Panc1 (cell line): ENCODE data around the gene CCHCR1. TPM values are rescaled to one million over a fixed set of nuclear protein-coding genes. Genes with fewer than 3 reads are reported as not detected.
A peak's percentile ranks its signal among the peaks of the same experiment; 100 is the strongest.

Experiments used
- ATAC-seq: fragments of 200-7000 bp; cut with Tn5 transposase; 2 replicates; pipeline ENCODE4 v1.9.1; 2020; ENCODE audit warnings: mild to moderate bottlenecking, moderate library complexity
- BruUV-seq: library from RNA; stranded (reverse); fragments of 400-500 nt; replicated peaks from 2 replicates; lab custom pipeline; 2021; lab: Mats Ljungman, UMichigan
- CTCF ChIA-PET: fragments of 300-600 bp; sonication (Branson Sonifier 250); formaldehyde crosslinking; loops from one replicate; lab custom pipeline; 2022; ENCODE audit warnings: antibody characterized with exemption; lab: Charles Lee
- POLR2A ChIA-PET: fragments of 300-600 bp; sonication (Branson Sonifier 250); formaldehyde crosslinking; loops from one replicate; lab custom pipeline; 2022; ENCODE audit warnings: antibody characterized with exemption; lab: Charles Lee
- DNase-seq: peaks from one replicate; pipeline ENCODE4 v3.0.0-alpha.2; 2010; ENCODE audit warnings: low read depth, low spot score
- H3K27ac ChIP-seq: 2 replicates; pipeline ENCODE4 v1.5.1; 2011; ENCODE audit warnings: mild to moderate bottlenecking, low read length, inconsistent platforms
- H3K27me3 ChIP-seq: fragments of 200-500 bp; sonication (Bioruptor generic); 2 replicates; pipeline ENCODE4 v1.6.0; 2014; ENCODE audit warnings: low read length, inconsistent platforms; ENCODE audit not compliant: control insufficient read depth, insufficient read depth
- H3K36me3 ChIP-seq: fragments of 200-500 bp; sonication (Bioruptor generic); 2 replicates; pipeline ENCODE4 v1.5.1; 2014; ENCODE audit warnings: inconsistent platforms, mild to moderate bottlenecking, low read length, moderate library complexity; ENCODE audit not compliant: control insufficient read depth, insufficient read depth
- H3K4me1 ChIP-seq: 2 replicates; pipeline ENCODE4 v1.5.1; 2011; ENCODE audit warnings: inconsistent platforms, mild to moderate bottlenecking, low read length, moderate library complexity; ENCODE audit not compliant: control insufficient read depth, insufficient read depth
- H3K4me3 ChIP-seq, 2 experiments: 2 replicates each; pipeline ENCODE4 v1.5.1; 2011 to 2012; ENCODE audit warnings: low read depth in 2 of 2, low read length in 2 of 2, mild to moderate bottlenecking in 2 of 2, inconsistent platforms in 1 of 2, moderate library complexity in 1 of 2
- H3K9me3 ChIP-seq: fragments of 200-500 bp; sonication (Bioruptor generic); 2 replicates; pipeline ENCODE4 v1.5.1; 2014; ENCODE audit warnings: low read depth, mild to moderate bottlenecking, inconsistent platforms, low read length, moderate library complexity; ENCODE audit not compliant: control insufficient read depth, insufficient read depth
- CTCF ChIP-seq: fragments of 450-650 bp; IDR thresholded peaks from 2 replicates; pipeline ENCODE4 v1.5.1; 2017; ENCODE audit warnings: mild to moderate bottlenecking
- POLR2AphosphoS5 ChIP-seq: IDR thresholded peaks from 2 replicates; pipeline ENCODE4 v1.6.1; 2012; ENCODE audit warnings: mild to moderate bottlenecking, low read depth, low read length, moderate library complexity
- REST ChIP-seq, 2 experiments: IDR thresholded peaks; 2 replicates each; pipeline ENCODE4 v1.6.1; 2011 to 2012; ENCODE audit warnings: low read depth in 2 of 2, control low read depth in 1 of 2, low read length in 1 of 2, mild to moderate bottlenecking in 1 of 2, moderate library complexity in 1 of 2; ENCODE audit not compliant: insufficient read depth in 1 of 2
- SIN3A ChIP-seq: IDR thresholded peaks from 2 replicates; pipeline ENCODE4 v1.6.1; 2012; ENCODE audit warnings: low read depth, mild to moderate bottlenecking, low read length, moderate library complexity, borderline replicate concordance; ENCODE audit not compliant: insufficient read depth
- TCF7L2 ChIP-seq: IDR thresholded peaks from 2 replicates; pipeline ENCODE4 v1.6.1; 2011; ENCODE audit warnings: mild to moderate bottlenecking, low read depth, low read length, inconsistent platforms
- in situ Hi-C: cut with HindIII; loops from 2 replicates; pipeline ENCODE4 v1.10.0; 2016; ENCODE audit warnings: low sequenced_read_pairs, low pct_unique_long_range_greater_than_20kb
- intact Hi-C: fragments of 100-400 bp; cut with micrococcal nuclease; formaldehyde crosslinking; loops from one replicate; pipeline ENCODE4 v1.10.0; 2022; ENCODE audit not compliant: unreplicated experiment
- total RNA-seq: library from RNA; stranded (reverse); gene quantifications from one replicate; pipeline ENCODE4 v1.2.1, GENCODE V29; 2021; ENCODE audit not compliant: unreplicated experiment

The CCHCR1 gene
- total RNA-seq, 1 experiment from 2014 or later = 37.1 TPM

GRCh38 chr6:31096215-31096614, 61.4 kb downstream of the CCHCR1 start:
- BruUV-seq = no TSS peak
- H3K27me3 ChIP-seq = no peaks in the 10 kb centered on the region
- no peak overlapping the region for H3K4me3 ChIP-seq
- no peaks in the 10 kb centered on the region for H3K9me3 ChIP-seq
- no peaks in the 10 kb centered on the region for H3K36me3 ChIP-seq
- CTCF ChIA-PET = no interaction called here
- in situ Hi-C loops = no loop called here
- intact Hi-C loops = no loop called here
- POLR2A ChIA-PET = no interaction called here
- DNase-seq (no peak), ATAC-seq (no peak)
- TF ChIP-seq POLR2AphosphoS5 (no peak), TCF7L2 (no peak), CTCF (no peak), SIN3A (no peak), REST (IDR thresholded peaks at IDR 0.05; ENCODE audit: insufficient read depth in 1 of 2, low read depth in 2 of 2, low read length in 1 of 2) (no peak)
- no peak overlapping the region for H3K27ac ChIP-seq
- H3K4me1 ChIP-seq = peaks cover 5% of the 10 kb centered on the region; the same call in 1 of the 2 replicates

GRCh38 chr6:31094389-31094881, 63.2 kb downstream of the CCHCR1 start:
- Histone ChIP-seq H3K4me1 (peaks cover 5% of the 10 kb centered on the region; the same call in 1 of the 2 replicates), H3K9me3 (no peaks in the 10 kb centered on the region), H3K27ac (no peak overlapping the region), H3K27me3 (no peaks in the 10 kb centered on the region), H3K4me3 (no peak overlapping the region), H3K36me3 (no peaks in the 10 kb centered on the region)
- ChIA-PET CTCF (interaction anchor here (0.5 to 0.8 kb wide), 3 partner anchors 15 to 44 kb away, joined by 3 to 4 read pairs (median 3); no protein-coding TSS in a partner anchor), POLR2A (no interaction called here)
- ATAC-seq (peak; percentile 69), DNase-seq (no peak)
- intact Hi-C loops (no loop called here), in situ Hi-C loops (no loop called here)
- BruUV-seq = no TSS peak
- TF ChIP-seq POLR2AphosphoS5 (no peak), SIN3A (no peak), CTCF (no peak), TCF7L2 (no peak), REST (IDR thresholded peaks at IDR 0.05; ENCODE audit: insufficient read depth in 1 of 2, low read depth in 2 of 2, low read length in 1 of 2) (no peak)
